HG02973 (cell line): Measurements from ENCODE around the gene MYO15B.

Source experiments
- ATAC-seq: cut with Tn5 transposase; IDR thresholded peaks from one replicate; pipeline ENCODE4 v1.9.1; 2021; ENCODE audit warnings: moderate library complexity; ENCODE audit not compliant: unreplicated experiment

MYO15B gene

DNA sequence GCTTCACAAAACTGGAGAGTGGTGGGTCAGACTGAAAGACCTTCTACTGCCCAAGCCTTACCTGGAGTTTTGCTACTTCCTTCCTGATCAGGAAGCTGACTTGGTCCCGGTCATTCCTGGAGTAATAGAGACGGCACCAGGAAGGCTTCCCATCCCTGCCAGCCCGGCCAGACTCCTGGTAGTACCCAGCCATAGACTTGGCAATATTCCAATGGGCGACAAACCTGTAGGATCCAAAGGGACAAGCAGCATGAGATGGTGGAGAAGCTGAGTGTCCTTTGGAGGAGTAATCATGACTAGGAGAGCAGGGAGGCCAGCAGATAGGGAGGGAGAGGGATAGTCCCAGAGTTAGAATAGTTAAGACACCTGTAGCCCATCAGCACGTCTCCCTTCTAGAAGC lies 70.6 kb downstream of the MYO15B start:
- no peak for ATAC-seq

GRCh38 chr17:75661531-75661930 lies 73.9 kb downstream of the MYO15B start:
- ATAC-seq: no peak

- no peak for ATAC-seq
Observed at GRCh38 chr17:75662511-75662910, 74.9 kb downstream of the MYO15B start.

- ATAC-seq: peak; percentile 60
Observed at GRCh38 chr17:75664099-75664549, 76.5 kb downstream of the MYO15B start.

GRCh38 chr17:75665981-75666380 lies 78.4 kb downstream of the MYO15B start:
- ATAC-seq: no peak

GRCh38 chr17:75666959-75667790 lies 79.6 kb downstream of the MYO15B start, which contains the start of the genes RECQL5 and SAP30BP:
Gene RECQL5, minus strand, starts transcription at chr17:75667154. Its CDS starts 597 bp downstream, at chr17:75666557.
Gene SAP30BP, plus strand, starts transcription at chr17:75667338. Its CDS starts 35 bp downstream, at chr17:75667373.
- peak; percentile 65 for ATAC-seq

DNA sequence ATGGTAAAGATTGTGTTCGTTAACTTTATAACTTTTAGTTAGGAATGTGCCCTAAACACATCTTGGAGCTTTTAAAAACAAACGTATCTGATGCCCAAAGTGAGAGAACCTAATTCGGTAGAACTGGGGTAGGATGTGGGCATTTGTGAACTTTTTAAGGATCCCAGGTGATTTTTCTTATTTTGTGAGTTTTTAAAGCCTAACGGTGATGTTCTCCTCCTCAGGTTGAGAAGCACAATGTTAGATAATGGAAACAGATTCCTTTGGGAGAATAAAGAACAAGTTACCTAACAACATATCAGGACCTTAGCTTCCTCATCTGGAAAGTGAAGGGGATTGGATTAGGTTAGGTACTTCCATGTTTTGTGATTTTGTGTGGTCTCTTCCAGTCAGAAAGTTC lies 80.2 kb downstream of the MYO15B start:
- no peak for ATAC-seq

GRCh38 chr17:75668489-75668888 lies 80.9 kb downstream of the MYO15B start:
- ATAC-seq: no peak

DNA sequence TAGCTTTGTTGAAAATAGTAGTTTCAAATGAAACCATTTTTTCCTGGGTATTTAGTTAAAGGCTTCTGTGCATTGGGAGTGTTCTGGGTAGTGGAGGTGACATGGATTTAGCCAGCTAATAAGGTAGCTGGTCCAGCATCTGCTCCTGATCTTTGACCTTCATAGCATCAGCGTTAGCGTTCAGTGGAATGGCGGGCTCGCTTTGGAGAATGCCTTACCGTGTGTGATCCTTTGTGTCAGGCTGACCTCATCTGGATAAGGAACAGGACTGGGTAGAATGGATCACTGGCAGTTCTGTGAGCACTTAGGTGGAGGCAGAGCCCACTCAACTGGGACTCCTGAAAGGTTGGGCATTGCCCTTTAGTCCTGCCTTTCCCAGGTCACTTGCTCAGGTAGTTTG lies 83.3 kb downstream of the MYO15B start:
- no peak for ATAC-seq

- no peak for ATAC-seq
Observed at GRCh38 chr17:75672011-75672410, 84.4 kb downstream of the MYO15B start.

DNA sequence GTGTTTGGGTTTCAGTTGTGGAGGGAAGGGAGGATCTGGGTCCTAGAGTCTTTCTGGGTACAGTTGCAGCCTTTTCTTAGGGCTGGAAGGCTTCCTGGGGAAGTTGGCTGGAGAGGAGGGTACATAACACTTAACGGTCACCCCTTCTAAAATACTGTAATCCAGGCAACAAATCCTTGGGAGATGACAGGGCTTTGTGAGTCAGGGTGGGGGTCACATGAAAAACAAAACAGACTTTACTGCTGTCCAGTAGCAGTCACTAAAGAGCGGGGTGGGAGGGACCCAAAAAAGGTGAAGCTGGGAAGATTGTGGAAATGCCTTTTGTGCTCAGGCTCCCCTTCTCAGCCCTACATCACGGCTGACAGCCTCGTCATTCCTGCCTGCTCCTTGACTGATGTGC lies 85.9 kb downstream of the MYO15B start:
- ATAC-seq: no peak
